GM19035 (cell line): ENCODE results near the gene KLK14.
A peak's percentile ranks its signal among the peaks of the same experiment; 100 is the strongest.

Experiments used
- ATAC-seq: cut with Tn5 transposase; IDR thresholded peaks from one replicate; pipeline ENCODE4 v1.9.1; 2021; ENCODE audit not compliant: unreplicated experiment

KLK14 gene

GRCh38 chr19:51108805-51109146 lies 26.1 kb upstream of the KLK14 start:
- ATAC-seq, result peak; percentile 30

DNA sequence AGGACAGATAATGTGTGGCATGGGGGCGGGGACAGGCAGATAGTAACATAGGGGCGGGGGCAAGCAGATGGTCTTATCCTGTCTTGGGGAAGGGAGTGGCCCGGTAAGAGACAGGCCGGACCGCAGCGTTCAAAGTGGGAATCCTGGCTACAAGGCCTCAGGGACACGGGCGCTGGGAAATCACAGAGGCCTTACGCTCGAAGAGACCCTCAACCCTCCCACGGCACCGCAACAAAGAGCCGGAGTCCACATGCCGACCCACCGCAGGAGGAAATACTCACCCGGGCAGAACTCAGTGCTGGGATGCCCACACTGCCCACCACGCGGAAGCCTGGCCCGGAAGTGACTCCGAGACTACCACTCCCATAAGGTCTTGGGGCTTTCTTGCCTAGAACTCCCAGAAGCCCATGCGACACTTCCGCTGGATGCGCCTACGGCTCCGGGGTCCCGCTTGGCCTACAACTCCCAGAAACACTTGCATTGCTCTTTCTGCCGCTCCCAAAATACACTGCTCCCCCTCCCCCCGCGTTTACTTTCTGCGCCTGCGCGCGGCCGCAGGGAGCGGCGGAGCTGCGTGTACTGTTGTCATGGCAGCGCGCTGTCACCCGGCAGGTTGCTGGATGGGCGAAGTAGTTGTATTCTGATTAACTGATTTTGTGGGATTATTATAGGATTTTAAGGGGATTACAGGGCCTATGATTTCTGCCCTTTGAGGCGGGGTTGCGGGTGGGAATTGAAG lies 25.5 kb upstream of the KLK14 start, which contains the start of gene CTU1:
Gene CTU1, minus strand, starts transcription at position 344 of the 739 bp plus-strand sequence. CDS start 3,840 bp downstream, outside the sequence.
- ATAC-seq, result peak; percentile 96

GRCh38 chr19:51107406-51108065 lies 24.8 kb upstream of the KLK14 start:
- no peak for ATAC-seq

DNA sequence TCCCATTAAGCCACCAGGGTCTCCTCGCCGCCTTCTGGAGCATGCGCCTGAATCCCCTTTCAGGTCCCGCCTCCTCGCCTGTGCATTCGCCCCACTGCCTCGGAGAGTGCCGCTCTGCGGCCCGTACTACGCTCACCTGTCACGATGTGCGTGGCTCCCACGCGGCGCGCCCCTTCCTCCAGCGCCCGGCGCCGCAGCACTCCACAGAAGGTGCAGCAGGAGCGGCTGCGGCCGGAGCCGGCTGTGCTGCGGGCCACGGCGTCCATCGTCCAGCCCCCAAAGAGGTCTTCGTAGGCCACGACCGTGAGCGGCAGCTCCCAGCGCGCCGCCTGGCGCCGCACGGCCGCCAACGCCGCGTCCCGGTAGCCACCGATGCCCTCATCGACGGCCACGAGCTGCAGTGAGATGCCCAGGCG lies 21.2 kb upstream of the KLK14 start:
- no peak for ATAC-seq

DNA sequence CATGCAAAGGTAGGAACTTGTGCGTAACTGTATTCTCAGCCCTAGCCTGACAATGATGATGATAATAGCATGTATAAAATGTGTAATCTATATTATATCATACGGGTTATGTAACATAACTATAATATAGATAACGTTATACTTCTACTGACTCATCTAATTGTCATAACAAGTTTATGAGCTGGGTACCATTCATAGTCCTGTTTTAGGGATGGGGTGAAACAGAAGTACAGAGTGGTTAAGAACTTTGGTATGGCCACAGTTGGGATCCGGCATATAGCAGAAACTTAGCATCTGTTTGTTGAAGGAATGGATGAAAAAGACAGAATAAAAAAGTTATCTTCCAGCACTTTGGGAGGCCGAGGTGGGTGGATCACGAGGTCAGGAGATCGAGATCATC lies 20.3 kb upstream of the KLK14 start:
- ATAC-seq, result no peak

GRCh38 chr19:51101171-51101865 lies 18.6 kb upstream of the KLK14 start:
- no peak for ATAC-seq

DNA sequence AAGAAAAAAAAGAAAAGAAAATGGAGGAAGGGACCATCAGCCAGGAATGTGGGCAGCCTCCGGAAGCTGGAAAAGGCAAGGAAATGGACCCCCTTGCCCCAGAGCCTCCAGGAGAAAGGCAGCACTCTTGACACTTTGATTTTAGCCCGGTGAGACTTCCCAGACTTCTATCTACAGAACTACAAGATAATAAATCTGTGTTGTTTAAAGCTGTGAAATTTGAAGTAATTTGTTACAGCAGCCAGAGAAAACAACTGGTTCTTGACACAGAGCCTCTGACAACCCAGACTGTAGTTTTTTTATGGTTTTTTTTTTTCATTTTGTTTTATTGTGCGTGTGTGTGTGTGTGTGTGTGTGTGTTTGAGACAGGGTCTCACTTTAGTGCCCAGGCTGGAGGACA lies 17.9 kb upstream of the KLK14 start:
- ATAC-seq, result no peak

GRCh38 chr19:51099047-51099382 lies 16.3 kb upstream of the KLK14 start:
- no peak for ATAC-seq

DNA sequence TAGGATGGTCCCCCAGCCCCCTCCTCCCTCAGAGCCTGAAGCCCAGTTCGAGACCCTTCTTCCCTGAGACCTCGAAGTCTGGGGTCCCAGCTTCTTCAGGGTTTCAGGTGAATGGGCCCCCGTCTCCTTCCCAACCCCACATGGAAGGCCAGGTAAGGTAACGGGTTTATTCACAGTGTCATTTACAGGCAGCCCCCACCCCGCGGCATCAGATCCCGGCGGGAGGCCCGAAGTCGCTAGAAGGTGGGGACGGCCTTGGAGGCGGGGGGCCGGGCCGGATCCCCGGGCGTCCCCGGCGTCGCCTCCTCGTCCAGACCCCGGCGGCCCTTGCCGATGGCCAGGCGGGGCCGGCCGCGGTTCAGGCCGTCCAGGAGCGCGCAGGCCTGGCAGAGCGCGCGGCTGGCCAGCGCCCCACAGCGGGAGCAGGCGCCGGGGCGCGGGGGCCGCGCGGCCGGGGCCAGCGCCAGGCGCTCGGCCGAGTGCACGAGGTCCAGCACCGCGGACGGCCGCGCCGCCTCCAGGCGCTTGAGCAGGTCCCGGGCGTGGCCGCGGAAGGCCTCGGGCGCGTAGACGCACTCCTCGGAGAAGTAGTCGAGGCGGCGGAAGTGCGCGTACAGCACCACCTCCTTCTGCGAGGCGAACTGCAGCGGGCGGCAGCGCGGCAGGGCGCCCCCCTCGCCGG lies 15.8 kb upstream of the KLK14 start:
- ATAC-seq, result no peak

DNA sequence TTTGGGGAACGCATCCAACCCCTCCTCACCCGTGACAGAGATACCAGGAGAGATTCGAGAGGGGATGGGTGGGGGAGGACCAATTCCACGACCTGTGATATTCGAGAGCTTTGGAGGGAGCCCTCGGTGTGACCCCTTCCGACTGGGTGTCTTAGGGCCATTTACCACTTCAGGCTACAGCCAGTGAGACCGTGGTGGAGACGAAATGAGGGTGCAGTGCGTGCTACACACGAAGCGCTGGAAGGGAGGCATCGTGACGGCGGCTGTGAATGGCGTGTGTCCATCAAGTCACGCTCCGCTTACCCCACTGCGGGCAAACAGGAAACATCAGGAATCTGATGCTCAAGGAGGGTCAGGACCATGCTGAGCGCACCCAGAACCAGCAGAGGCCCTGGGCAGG lies 15.1 kb upstream of the KLK14 start:
- no peak for ATAC-seq

GRCh38 chr19:51097166-51097738 lies 14.6 kb upstream of the KLK14 start:
- ATAC-seq, result no peak

GRCh38 chr19:51096473-51097165 lies 13.9 kb upstream of the KLK14 start:
- ATAC-seq, result no peak

DNA sequence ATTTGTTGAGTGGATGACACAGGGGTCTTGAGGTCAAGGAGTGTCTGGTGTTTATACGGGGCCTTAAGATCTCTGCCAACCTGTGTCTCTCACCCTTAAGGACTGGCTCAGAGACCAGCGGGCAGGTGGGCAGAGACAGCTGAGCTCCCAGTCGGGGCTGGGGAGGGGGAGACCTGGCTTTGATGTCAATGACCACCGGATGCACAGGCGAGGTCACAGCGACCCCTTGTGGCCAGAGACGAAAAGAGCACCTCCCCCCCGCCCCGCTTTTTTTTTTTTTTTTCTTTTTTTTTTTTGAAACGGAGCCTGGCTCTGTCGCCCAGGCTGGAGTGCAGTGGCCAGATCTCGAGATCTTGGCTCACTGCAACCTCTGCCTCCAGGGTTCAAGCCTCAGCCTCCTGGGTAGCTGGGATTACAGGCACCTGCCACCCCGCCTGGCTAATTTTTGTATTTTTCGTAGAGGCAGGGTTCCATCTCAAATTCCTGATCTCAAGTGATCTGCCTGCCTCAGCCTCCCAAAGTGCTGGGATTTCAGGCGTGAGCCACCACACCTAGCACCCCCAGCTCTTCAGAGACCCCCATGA lies 12.1 kb upstream of the KLK14 start:
- ATAC-seq, result no peak

DNA sequence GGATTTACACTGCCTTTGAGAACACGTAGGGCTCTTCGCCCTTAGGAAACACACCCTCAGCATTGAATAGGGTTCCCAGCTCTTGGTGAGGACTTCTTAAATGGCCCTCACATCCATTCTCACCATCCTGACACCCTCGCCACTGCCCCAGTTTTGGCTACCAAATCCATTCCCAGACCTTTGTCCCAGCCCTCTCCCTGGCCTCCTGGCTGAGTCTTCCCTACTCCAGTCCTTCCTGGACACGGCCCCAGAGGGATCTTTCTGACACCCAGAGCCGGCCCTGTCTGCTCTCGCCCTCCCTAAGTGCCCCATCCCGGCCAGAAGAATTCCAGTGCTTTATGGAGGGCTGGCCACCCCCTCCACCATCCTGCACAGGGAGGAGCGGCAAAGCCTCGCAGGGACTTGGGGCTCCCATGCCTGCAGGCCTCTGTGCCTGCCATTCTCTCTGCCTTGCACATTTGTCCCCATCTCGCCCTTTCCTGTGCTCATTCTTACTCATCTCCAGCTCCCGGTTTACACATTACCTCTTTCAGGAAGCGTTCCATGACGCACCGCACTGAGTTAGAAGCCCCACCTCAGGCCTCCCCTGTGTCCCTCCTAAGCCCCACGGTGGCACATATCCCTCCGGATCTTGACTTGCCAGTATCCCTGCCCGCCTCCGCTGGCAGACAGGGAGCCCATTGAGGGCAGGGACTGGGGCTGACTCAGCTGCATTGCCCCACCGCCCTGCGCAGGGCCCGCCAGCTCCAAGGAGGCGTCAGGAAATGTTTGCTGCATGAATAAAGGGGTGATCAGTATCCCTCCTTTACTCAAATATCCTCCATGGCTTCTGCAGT lies 11.0 kb upstream of the KLK14 start:
- no peak for ATAC-seq

- ATAC-seq, result no peak
Observed at GRCh38 chr19:51093101-51093500, 10.4 kb upstream of the KLK14 start.

GRCh38 chr19:51091895-51092873 lies 9.5 kb upstream of the KLK14 start:
- no peak for ATAC-seq

GRCh38 chr19:51091126-51091525 lies 8.4 kb upstream of the KLK14 start:
- ATAC-seq, result no peak

GRCh38 chr19:51090471-51090870 lies 7.8 kb upstream of the KLK14 start:
- ATAC-seq, result no peak
